Right lung (tissue), 5 donors: Measurements from ENCODE around the gene MYRIP. TPM values are rescaled to one million over a fixed set of nuclear protein-coding genes. Genes with fewer than 3 reads are reported as not detected.

Experiments used
- DNase-seq, 2 donors: peaks; one replicate each; pipeline ENCODE4 v3.0.0-alpha.2; 2013
- polyA plus RNA-seq, 5 donors: library from polyadenylated mRNA; unstranded; fragments of 120-200 nt; gene quantifications; one replicate each; pipeline versions ENCODE4 v1.2.1 to v1.2.3, GENCODE V29; 2013; ENCODE audit warnings: inconsistent platforms in 1 of 5, low replicate concordance in 1 of 5; ENCODE audit not compliant: insufficient read length in 5 of 5, insufficient read depth in 1 of 5

MYRIP gene
- polyA plus RNA-seq, 5 donors: 0.26 to 0.66 (median 0.33) TPM

DNA sequence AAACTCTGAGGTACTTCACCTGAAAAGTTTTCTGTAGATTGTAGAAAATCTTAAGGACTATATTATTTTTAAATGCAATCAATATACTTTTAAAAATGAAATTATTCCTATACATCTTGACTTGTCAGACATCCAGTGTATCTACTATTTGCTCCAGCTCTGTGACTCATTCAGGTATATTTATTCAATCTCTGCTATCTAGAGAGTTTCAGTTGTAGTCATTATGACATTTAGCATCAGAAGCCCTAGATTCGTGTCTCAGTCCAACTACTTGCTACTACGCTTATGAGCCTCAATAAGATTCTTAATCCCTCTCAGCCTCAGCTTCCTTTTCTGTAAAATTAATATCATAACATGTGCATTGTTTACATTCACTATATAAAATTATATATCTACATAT lies 477.8 kb downstream of the MYRIP start:
- no peak for DNase-seq

- no peak for DNase-seq
Measured at GRCh38 chr3:40290396-40290795, 481.0 kb downstream of the MYRIP start.

GRCh38 chr3:40291471-40291870 lies 482.1 kb downstream of the MYRIP start:
- DNase-seq: no peak

- no peak for DNase-seq
Measured at GRCh38 chr3:40292637-40293349, 483.4 kb downstream of the MYRIP start.

DNA sequence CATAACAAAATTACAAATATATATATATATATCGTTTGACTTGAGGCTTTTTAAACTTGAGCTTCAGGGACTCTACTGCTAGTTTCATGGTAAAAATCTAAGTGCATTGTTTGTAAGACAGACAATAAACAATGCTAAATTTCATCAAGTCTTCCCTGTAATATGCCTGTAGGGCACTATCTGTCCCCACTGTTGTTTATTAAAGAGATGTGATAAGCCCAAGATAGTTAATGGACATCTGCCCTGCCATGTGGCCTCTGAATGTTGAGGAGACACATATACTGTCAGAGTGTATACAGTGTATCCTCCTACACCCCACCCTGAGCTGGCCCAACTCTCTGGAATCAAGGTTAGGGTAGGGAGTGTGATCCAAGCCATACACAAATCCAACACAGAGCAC lies 485.0 kb downstream of the MYRIP start:
- no peak for DNase-seq

DNA sequence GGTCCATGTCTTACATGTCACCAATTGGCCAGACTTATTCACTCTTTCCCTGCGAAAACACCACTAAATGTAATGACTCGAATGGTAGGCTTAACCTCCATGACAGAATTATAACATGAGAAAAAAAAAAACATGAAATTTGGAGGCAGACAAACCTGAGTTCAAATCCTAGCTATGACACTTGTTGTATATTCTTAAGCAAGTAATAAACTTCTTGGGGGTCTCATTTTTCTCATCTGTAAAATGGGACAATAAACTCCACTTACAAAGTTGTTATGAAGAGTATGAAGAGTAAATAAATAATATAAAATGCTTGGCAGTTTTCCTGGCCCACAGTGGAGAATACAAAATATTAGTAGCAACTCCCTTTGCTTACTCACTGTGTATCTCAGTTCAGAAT lies 488.7 kb downstream of the MYRIP start:
- no peak for DNase-seq

GRCh38 chr3:40299130-40299720 lies 489.8 kb downstream of the MYRIP start:
- no peak for DNase-seq

DNA sequence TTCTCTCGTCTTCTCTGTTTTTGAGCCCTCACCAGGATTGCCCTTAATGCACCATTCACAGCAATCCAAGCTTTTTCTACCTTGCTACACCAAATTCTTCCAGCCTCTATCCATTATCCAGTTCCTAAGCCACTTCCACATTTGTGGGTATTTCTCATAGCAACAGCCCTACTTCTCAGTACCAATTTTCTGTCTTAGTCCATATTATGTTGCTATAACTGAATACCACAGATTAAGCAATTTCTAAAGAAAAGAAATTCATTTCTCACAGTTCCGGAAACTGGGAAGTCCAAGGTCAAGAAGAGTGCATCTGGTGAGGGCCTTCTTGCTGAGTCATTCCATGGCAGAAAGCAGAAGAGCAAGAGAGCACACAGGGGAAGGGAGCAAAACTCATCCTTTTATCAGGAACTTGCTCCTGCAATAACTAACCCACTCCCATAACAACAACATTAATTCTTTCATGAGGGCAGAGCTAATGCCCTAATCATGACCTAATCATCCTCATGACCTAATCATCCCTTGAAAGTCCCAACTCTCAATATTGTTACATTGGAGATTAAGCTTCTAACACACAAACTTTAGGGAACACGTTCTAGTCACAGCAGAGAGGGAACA lies 490.4 kb downstream of the MYRIP start:
- no peak for DNase-seq

- no peak for DNase-seq
Measured at GRCh38 chr3:40302784-40303183, 493.4 kb downstream of the MYRIP start.

DNA sequence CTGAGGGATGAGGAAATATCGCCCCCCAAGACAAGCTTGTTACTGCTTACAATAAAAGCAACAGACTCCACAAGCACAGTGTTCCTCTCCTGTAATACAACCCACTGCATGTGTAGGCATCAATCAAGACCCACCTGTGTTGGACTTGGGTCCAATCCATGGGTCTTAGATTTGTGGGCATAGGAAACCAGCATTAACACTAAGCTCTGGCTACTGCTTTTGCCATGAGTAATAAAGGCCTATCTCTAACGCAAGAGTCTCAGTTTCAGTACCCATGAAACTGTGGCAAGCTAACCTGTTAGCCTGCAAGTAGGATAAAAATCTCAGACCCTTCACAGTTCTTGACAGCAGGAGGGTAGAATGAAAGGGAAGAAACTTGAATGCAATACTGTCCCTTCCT lies 494.9 kb downstream of the MYRIP start:
- DNase-seq: no peak

DNA sequence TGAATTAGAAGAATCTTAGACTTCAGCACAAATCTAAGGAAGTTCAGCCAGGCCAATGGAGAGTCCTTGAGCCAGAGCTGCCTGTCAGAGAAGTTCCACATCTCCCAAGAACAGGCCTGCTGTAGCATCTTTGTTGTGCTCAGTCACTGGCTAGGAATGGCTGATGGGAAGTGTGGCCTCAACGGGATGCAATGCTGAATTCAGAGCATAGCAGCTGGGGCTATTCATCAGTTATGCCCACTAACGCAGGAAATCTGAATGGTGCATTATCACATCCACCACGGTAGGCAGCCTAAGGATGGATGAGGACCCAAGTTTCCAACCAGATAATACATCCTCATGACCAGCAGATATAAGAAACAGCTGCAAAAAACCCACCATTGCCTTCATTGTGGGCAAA lies 496.9 kb downstream of the MYRIP start:
- DNase-seq: no peak

- DNase-seq: no peak
Measured at GRCh38 chr3:40307176-40307575, 497.8 kb downstream of the MYRIP start.

GRCh38 chr3:40308725-40309417 lies 499.5 kb downstream of the MYRIP start:
- no peak for DNase-seq

GRCh38 chr3:40309418-40309924 lies 500.1 kb downstream of the MYRIP start, which contains the start of gene EIF1B:
Gene EIF1B, plus strand, starts transcription at chr3:40309707. Its CDS starts 235 bp downstream, at chr3:40309942.
- peak; percentile 98 to 99 for DNase-seq
